Activated naive CD8-positive, alpha-beta T cell treated with anti-CD3 and anti-CD28 coated beads, Interleukin-2, amount 10 ng/mL, durations not matched to agents 7 days and 5 days (primary cell): ENCODE results near the gene GPC6. TPM values are rescaled to one million over a fixed set of nuclear protein-coding genes. Genes with fewer than 3 reads are reported as not detected.

Experiments
- ATAC-seq: fragments of 150-1000 bp; cut with Tn5 transposase; one replicate; pipeline ENCODE4 v1.10.0; 2021; ENCODE audit warnings: low read depth, moderate library complexity
- POLR2A ChIA-PET: fragments of 350-600 bp; sonication (Branson Sonifier 250); formaldehyde crosslinking; loops from one replicate; lab custom pipeline; 2021; ENCODE audit warnings: antibody characterized with exemption; lab: Charles Lee
- DNase-seq: peaks from one replicate; pipeline ENCODE4 v3.0.0; 2021
- H3K27ac Mint-ChIP-seq: one replicate; pipeline ENCODE4 v1.8.0; 2022; ENCODE audit warnings: mild to moderate bottlenecking, mixed read lengths
- H3K27me3 Mint-ChIP-seq: one replicate; pipeline ENCODE4 v1.8.0; 2022; ENCODE audit warnings: mild to moderate bottlenecking, moderate library complexity, mixed read lengths
- H3K36me3 Mint-ChIP-seq: one replicate; pipeline ENCODE4 v1.8.0; 2021; ENCODE audit warnings: mild to moderate bottlenecking, mixed read lengths
- H3K4me1 Mint-ChIP-seq: one replicate; pipeline ENCODE4 v1.8.0; 2021; ENCODE audit warnings: mixed read lengths
- H3K4me3 Mint-ChIP-seq: one replicate; pipeline ENCODE4 v1.8.0; 2022; ENCODE audit warnings: mild to moderate bottlenecking, moderate library complexity, mixed read lengths
- H3K9me3 Mint-ChIP-seq: one replicate; pipeline ENCODE4 v1.8.0; 2021; ENCODE audit warnings: mixed read lengths
- total RNA-seq, 2 experiments: library from RNA; stranded (reverse); gene quantifications; one replicate each; pipeline ENCODE4 v1.2.3, GENCODE V29; 2021

GPC6 gene
- total RNA-seq, 2 experiments from 2014 or later, result not detected

DNA sequence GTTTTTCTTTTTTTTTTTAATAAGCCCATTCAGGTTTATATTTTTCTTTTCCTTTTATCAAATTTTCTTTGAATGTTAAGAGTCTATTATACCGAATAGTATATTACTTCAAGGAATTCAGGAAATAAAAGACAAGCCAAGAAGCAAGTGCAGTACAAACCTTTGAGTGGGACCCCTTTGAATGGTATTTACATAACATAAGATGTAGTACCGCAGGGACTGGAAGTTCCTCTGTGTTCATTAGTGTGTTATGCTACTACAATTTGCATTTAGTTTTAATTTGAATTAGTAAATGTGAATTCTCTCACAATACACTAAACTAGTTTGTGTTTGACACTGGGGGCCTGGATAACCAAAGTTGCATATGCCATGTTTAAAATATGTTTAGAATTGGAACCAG lies 913.4 kb downstream of the GPC6 start:
- Mint-ChIP-seq H3K27me3 (no peaks in the 10 kb centered on the region), H3K36me3 (no peaks in the 10 kb centered on the region), H3K9me3 (no peaks in the 10 kb centered on the region), H3K4me3 (no peak overlapping the region), H3K4me1 (no peaks in the 10 kb centered on the region), H3K27ac (no peak overlapping the region)
- ATAC-seq, result no peak
- no peak for DNase-seq
- POLR2A ChIA-PET, result no interaction called here

DNA sequence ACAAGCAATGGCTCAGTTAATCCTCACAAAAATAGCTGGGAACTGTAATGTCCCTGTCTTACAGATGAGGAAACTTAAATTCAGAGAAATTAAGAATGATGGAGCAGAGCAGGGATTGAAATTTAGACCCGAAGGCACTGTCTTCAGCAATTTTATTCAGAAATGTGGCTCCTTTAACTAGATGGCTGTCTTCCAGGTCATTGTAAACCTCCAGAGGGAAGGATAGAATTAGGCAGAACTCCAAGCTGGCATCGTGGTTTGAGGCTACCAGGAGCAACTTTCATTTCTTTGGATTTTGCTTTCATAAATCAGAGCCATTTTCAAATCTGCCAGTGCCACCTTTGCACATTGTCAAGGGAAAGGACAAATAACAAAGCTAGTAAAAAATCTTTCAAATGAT lies 913.9 kb downstream of the GPC6 start:
- H3K27ac Mint-ChIP-seq, result no peak overlapping the region
- no peak overlapping the region for H3K4me3 Mint-ChIP-seq
- H3K4me1 Mint-ChIP-seq, result no peaks in the 10 kb centered on the region
- no peaks in the 10 kb centered on the region for H3K9me3 Mint-ChIP-seq
- POLR2A ChIA-PET, result no interaction called here
- no peaks in the 10 kb centered on the region for H3K27me3 Mint-ChIP-seq
- no peak for DNase-seq
- ATAC-seq, result no peak
- H3K36me3 Mint-ChIP-seq, result no peaks in the 10 kb centered on the region

DNA sequence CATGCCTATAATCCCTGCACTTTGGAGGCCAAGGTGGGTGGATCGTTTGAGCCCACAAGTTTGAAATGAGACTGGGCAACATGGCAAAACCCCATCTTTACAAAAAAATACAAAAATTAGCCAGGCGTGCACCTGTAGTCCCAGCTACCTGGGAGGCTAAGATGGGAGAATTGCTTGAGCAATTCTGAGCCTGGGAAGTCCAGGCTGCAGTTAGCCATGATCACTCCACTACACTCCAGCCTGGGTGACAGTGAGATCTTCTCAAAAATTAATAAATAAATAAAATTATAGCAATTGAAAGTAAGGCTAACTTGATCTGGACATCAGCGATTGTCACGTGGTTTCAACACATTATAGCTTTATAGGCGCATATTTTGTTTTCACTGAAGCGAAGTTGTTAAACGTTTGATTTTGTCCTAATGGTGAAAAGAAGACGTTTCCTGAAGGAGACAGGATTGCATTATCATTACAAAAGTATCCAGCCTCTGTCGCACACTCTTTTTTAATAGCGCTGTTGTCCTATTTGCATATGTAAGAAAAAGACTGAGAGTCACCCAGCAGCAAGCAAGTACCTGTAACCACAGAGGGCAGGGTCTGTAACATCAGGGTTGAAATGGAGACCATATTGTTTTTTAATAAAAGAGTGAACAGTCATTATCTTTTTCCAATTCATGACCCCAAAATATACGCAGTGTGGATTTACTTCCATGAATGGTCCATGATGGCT lies 917.2 kb downstream of the GPC6 start:
- ATAC-seq (no peak), DNase-seq (no peak)
- Mint-ChIP-seq H3K4me3 (no peak overlapping the region), H3K36me3 (no peaks in the 10 kb centered on the region), H3K4me1 (no peaks in the 10 kb centered on the region), H3K9me3 (no peaks in the 10 kb centered on the region), H3K27ac (no peak overlapping the region), H3K27me3 (no peaks in the 10 kb centered on the region)
- POLR2A ChIA-PET, result no interaction called here

DNA sequence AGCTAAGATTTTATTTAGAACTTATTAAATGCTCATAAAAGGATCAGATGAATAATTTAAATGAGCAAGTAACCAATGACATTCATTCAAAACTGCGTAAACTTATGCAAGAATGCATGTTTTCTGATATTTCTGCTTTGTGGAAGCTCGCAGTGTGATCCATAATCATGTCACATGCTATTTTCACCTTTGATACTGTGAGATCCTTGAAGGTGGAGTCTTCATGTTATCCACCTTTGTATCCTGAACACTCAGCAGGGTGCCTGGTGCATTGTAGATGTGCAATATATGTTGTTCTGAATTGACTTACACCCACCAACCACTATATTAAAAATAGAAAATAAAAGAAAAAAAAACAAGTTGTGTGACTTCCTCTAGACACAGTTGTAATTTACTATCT lies 919.4 kb downstream of the GPC6 start:
- no peak overlapping the region for H3K4me3 Mint-ChIP-seq
- H3K27me3 Mint-ChIP-seq, result no peaks in the 10 kb centered on the region
- no peak overlapping the region for H3K27ac Mint-ChIP-seq
- H3K9me3 Mint-ChIP-seq, result no peaks in the 10 kb centered on the region
- no peaks in the 10 kb centered on the region for H3K36me3 Mint-ChIP-seq
- ATAC-seq (no peak), DNase-seq (no peak)
- H3K4me1 Mint-ChIP-seq, result no peaks in the 10 kb centered on the region
- POLR2A ChIA-PET, result no interaction called here

DNA sequence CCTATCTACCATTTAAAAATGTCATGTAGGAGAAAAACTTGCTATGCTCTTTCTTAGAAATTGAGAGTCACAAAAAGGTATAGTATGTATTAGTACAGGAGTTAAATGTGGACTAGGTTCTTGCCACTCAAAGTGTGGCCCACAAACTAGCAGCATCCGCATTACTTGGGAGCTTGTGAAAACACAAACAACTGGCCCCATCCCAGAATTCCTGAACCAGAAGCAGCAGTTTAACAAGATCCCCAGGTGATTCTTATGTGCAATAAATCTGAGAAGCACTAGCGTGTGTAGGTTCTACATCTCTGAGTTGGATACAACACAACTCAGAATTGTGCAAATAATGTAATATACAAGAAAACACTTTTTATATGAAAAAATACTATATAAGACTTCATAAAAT lies 927.0 kb downstream of the GPC6 start:
- Mint-ChIP-seq H3K4me1 (no peaks in the 10 kb centered on the region), H3K4me3 (no peak overlapping the region), H3K36me3 (no peaks in the 10 kb centered on the region), H3K27me3 (peaks cover 3% of the 10 kb centered on the region), H3K9me3 (no peaks in the 10 kb centered on the region), H3K27ac (no peak overlapping the region)
- ATAC-seq, result no peak
- POLR2A ChIA-PET, result no interaction called here
- no peak for DNase-seq

DNA sequence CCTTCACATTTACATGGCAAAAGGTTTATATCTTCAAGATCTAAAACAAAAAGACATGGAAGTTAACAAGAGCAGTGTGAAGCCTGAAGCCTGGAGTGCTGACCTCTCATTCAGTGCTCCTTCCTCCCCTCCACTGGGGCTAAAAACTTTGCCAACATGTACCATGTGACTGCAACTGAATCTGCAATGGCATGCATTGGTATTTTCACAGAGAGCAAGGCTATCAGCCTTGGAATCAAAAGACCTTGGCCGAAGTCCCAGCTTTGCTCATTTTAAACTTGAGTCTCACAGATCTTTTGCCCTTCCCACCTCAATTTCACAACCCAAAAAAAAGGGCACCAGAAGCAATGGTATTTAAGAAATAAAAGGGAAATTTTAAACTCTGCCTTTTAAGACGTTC lies 927.8 kb downstream of the GPC6 start:
- H3K27me3 Mint-ChIP-seq, result peaks cover 3% of the 10 kb centered on the region
- H3K4me3 Mint-ChIP-seq, result no peak overlapping the region
- H3K4me1 Mint-ChIP-seq, result no peaks in the 10 kb centered on the region
- H3K27ac Mint-ChIP-seq, result no peak overlapping the region
- ATAC-seq (no peak), DNase-seq (no peak)
- POLR2A ChIA-PET, result no interaction called here
- no peaks in the 10 kb centered on the region for H3K9me3 Mint-ChIP-seq
- H3K36me3 Mint-ChIP-seq, result no peaks in the 10 kb centered on the region

DNA sequence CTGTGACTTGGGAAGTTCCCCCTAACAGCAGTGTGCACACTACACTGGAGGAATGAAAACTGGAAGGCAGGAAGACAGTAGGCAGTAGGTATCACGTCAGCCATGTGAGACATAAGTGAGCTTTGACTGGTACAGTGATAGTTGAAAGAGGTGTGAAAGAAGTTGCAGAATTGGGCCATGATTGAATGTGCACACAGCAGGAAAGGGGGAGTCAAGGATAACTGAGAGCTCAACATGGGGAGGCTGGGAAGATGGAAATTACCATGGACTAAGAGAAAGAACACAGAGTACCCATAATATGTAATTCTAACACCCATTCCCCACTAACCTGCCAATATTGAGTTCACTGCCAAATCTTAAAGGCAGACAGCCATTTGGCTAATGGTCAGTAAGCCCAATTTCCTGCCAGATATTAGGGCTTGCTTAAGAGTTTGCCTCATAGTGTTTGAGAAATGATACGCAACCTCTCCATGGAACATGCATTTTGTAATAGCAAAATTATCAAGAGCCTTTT lies 931.2 kb downstream of the GPC6 start:
- POLR2A ChIA-PET, result no interaction called here
- peaks cover 3% of the 10 kb centered on the region for H3K9me3 Mint-ChIP-seq
- no peak for ATAC-seq

DNA sequence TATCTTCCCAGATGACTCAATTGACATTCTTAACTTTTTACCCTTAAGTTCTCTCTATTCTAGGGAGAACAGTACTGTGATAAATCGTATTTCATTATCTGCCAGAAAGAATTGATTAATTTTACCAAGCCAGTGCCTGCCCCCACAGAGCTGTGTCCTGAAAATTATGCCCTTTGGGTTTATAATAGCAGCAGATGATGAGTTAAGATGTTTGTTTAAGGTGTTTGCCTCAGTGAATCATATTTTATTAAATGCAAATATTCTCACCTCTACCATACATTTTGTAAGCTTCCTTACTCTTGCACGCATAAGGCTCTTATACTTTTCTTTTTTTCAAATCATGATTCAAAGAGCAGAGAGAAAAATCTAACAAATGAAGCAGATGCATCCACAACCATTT lies 934.3 kb downstream of the GPC6 start:
- no peak overlapping the region for H3K4me3 Mint-ChIP-seq
- no peaks in the 10 kb centered on the region for H3K27me3 Mint-ChIP-seq
- H3K4me1 Mint-ChIP-seq, result no peaks in the 10 kb centered on the region
- DNase-seq (no peak), ATAC-seq (no peak)
- no peak overlapping the region for H3K27ac Mint-ChIP-seq
- POLR2A ChIA-PET, result no interaction called here
- H3K36me3 Mint-ChIP-seq, result no peaks in the 10 kb centered on the region
- H3K9me3 Mint-ChIP-seq, result peaks cover 5% of the 10 kb centered on the region

More for the DNA sequence above, 931.2 kb downstream of the GPC6 start:
- Mint-ChIP-seq H3K4me1 (no peaks in the 10 kb centered on the region), H3K4me3 (no peak overlapping the region), H3K27me3 (no peaks in the 10 kb centered on the region), H3K36me3 (no peaks in the 10 kb centered on the region), H3K27ac (no peak overlapping the region)
- no peak for DNase-seq

DNA sequence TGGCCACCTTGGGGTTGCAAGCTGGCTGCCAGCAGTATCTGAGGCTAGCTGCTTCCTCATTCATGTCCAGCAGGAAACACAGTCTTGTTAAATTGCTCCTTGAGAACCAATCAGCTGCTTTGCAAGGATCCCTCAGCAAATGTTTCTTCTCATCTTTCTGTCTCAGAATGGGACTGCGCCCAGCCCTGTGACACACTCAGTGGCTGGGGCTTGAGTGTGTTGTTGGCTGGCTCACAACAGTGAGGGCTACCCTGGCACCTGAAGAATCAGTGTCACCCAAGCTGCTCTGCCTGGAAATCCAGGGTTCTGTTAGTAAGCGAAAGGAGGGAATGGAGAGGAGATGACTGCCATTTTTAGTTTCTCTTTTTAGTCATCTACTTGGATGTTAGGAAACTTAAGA lies 935.7 kb downstream of the GPC6 start:
- Mint-ChIP-seq H3K27me3 (no peaks in the 10 kb centered on the region), H3K4me1 (no peaks in the 10 kb centered on the region), H3K4me3 (no peak overlapping the region), H3K9me3 (peaks cover 5% of the 10 kb centered on the region), H3K27ac (no peak overlapping the region), H3K36me3 (no peaks in the 10 kb centered on the region)
- ATAC-seq (no peak), DNase-seq (no peak)
- POLR2A ChIA-PET, result no interaction called here

DNA sequence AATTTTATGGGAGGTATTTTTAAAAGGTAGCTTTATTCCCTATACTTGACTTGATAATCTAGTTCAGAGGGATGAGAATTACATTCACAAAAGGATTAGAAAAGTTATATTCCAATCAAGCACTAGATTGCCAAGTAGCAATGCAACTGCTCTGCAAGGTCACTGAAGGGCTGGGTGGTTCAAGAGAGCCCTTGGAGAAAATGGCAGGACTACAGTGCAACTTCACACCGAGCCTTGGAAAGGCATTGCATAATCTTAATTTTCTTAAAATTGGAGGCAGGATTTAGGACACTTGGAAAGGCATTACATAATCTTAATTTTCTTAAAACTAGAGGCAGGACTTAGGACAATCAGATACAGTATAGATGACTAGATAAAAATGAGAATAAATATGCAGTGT lies 936.9 kb downstream of the GPC6 start:
- ATAC-seq (no peak), DNase-seq (no peak)
- no peak overlapping the region for H3K4me3 Mint-ChIP-seq
- no peaks in the 10 kb centered on the region for H3K27me3 Mint-ChIP-seq
- POLR2A ChIA-PET, result no interaction called here
- H3K4me1 Mint-ChIP-seq, result no peaks in the 10 kb centered on the region
- H3K27ac Mint-ChIP-seq, result no peak overlapping the region
- no peaks in the 10 kb centered on the region for H3K36me3 Mint-ChIP-seq
- H3K9me3 Mint-ChIP-seq, result peaks cover 5% of the 10 kb centered on the region

DNA sequence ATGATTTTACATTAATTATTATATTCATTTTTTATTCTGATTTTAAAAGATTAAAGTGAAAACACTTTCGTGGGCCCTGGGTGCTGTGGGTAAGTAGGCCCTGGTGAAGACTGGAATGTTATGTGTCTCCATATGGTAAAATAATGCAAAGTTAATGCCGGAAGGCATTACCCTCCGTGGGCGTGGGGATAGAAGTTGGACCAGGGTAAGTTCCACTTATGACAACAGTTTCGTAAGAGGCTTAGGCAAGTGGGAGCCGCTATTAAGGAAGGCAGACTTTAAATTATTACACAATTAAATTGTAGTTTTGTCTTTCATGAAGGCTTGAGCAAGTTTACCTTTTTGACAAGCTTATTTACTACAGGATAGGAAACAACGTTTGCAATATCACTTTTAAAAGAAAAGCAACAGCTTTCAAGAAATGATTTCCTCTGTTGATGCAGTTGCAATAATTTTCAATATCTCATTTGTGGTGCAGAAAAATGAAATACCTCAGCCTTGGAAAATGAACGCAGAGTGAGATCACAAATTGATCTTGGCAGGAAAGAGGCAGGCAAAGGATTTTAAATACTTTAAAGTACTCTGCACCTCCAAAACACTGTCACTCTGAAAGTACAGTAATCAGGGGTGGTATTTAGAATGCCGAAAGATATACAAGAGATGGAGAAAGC lies 942.3 kb downstream of the GPC6 start:
- no peak for DNase-seq
- Mint-ChIP-seq H3K4me3 (no peak overlapping the region), H3K27me3 (no peaks in the 10 kb centered on the region), H3K4me1 (no peaks in the 10 kb centered on the region), H3K9me3 (no peaks in the 10 kb centered on the region), H3K27ac (no peak overlapping the region), H3K36me3 (no peaks in the 10 kb centered on the region)
- ATAC-seq, result no peak
- POLR2A ChIA-PET, result no interaction called here

DNA sequence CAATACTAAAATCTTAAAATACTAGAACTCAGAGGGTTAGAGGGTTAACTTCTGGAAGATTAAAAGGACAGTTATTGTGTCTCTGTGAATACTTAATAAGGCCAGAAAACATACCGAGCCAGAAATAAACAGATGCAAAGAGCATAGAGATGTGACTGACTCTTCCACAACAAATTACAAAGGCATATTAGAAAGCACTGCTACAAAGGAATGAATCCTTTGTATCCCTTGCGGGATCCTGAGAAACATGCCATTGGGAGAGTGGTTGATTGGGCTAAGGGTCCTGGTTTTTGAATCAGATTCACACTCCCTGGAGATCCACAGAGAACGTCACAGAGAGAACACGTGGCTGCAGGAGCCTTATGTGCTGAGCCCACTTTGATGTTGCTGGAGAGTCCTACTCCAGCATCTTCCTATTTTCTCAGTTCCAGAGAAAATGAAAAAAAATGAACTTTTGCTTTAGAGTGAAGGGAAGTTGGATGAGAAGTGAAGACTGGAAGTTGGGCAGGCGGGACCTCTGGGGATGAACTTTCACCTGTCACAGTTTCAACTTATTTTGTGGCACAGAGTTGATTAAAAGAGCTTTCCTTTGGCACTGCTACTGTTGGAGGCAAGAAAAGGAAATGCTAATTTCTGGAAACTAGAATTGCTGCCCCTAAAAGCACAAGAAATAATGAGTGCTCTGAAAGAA lies 943.0 kb downstream of the GPC6 start:
- ATAC-seq, result no peak
- DNase-seq, result no peak
- Mint-ChIP-seq H3K27me3 (no peaks in the 10 kb centered on the region), H3K4me3 (no peak overlapping the region), H3K9me3 (no peaks in the 10 kb centered on the region), H3K4me1 (no peaks in the 10 kb centered on the region), H3K36me3 (no peaks in the 10 kb centered on the region), H3K27ac (no peak overlapping the region)
- POLR2A ChIA-PET, result no interaction called here

DNA sequence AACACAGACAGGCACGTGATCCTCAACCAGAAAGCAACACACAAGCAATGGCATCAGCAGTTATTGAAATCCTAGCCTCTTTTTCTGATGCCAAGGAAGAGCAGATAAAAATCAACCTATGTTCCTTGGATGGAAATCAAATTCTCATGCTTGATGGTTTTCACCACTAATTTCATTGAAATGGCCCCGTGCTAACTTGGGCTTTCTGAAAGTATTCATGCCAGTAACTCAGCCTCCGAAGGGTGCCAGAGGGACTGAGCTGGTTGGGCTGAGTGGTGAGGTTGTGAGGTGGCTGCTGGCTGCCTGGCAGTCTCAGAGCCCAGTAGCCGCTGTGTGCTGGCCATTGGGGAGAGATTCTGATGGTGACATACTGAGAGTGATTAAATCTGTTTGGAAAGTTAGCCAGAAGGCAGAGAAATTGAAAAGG lies 943.6 kb downstream of the GPC6 start:
- POLR2A ChIA-PET, result no interaction called here
- H3K4me1 Mint-ChIP-seq, result no peaks in the 10 kb centered on the region
- ATAC-seq, result no peak
- H3K4me3 Mint-ChIP-seq, result no peak overlapping the region
- H3K36me3 Mint-ChIP-seq, result no peaks in the 10 kb centered on the region
- no peaks in the 10 kb centered on the region for H3K9me3 Mint-ChIP-seq
- H3K27ac Mint-ChIP-seq, result no peak overlapping the region
- DNase-seq, result no peak
- no peaks in the 10 kb centered on the region for H3K27me3 Mint-ChIP-seq

DNA sequence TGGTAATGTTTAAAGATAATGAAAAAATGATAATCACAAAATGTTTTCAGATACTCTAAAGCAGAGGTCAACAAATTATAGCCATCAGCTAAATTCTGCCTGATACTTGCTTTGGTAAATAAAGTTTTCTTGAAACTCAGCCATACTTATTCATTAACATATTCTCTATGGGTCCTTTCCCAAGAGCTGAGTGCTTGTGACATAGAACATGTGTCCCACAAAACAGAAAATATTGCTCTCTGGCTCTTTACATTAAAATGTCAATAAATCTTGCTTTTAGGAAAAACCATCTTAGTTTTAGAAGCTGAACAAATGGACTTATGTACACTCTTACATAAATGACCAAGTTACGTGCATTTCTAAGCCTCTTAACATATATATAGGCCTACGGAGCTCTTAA lies 945.8 kb downstream of the GPC6 start:
- ATAC-seq, result no peak
- DNase-seq, result no peak
- Mint-ChIP-seq H3K36me3 (no peaks in the 10 kb centered on the region), H3K27me3 (no peaks in the 10 kb centered on the region), H3K4me3 (no peak overlapping the region), H3K9me3 (no peaks in the 10 kb centered on the region), H3K4me1 (no peaks in the 10 kb centered on the region), H3K27ac (no peak overlapping the region)
- POLR2A ChIA-PET, result no interaction called here
